GM23338 (cell line): ENCODE measurements around the gene GON7. TPM values are rescaled to one million over a fixed set of nuclear protein-coding genes. Genes with fewer than 3 reads are reported as not detected.

Experiments
- ATAC-seq: fragments of 200-7000 bp; cut with Tn5 transposase; 3 replicates; pipeline ENCODE4 v1.9.1; 2020
- DNase-seq: peaks from one replicate; pipeline ENCODE4 v3.0.0-alpha.2; 2015; ENCODE audit warnings: low spot score
- H2AFZ ChIP-seq: fragments of 200-600 bp; sonication (generic); 2 replicates; pipeline ENCODE4 v1.8.0; 2016; ENCODE audit warnings: antibody characterized with exemption, mild to moderate bottlenecking, moderate library complexity
- H3F3A ChIP-seq: fragments of 200-600 bp; sonication (generic); replicated peaks from 2 replicates; pipeline ENCODE4 v1.8.0; 2017; ENCODE audit warnings: antibody characterized with exemption, mixed run types, low read depth
- H3K27ac ChIP-seq: fragments of 200-600 bp; sonication (generic); 2 replicates; pipeline ENCODE4 v1.6.1; 2016; ENCODE audit warnings: low read depth
- H3K27me3 ChIP-seq: fragments of 200-600 bp; sonication (generic); 2 replicates; pipeline ENCODE4 v1.8.0; 2016; ENCODE audit warnings: mild to moderate bottlenecking, mixed run types, moderate library complexity; ENCODE audit not compliant: insufficient read depth
- H3K36me3 ChIP-seq: fragments of 200-600 bp; sonication (generic); 2 replicates; pipeline ENCODE4 v1.8.0; 2016; ENCODE audit warnings: mild to moderate bottlenecking; ENCODE audit not compliant: insufficient read depth
- H3K4me1 ChIP-seq: fragments of 200-600 bp; sonication (generic); 2 replicates; pipeline ENCODE4 v1.8.0; 2016; ENCODE audit warnings: mild to moderate bottlenecking, moderate library complexity; ENCODE audit not compliant: insufficient read depth
- H3K4me2 ChIP-seq: fragments of 200-600 bp; sonication (generic); 2 replicates; pipeline ENCODE4 v1.7.1; 2017; ENCODE audit warnings: mixed run types
- H3K4me3 ChIP-seq: fragments of 200-600 bp; sonication (generic); 2 replicates; pipeline ENCODE4 v1.6.1; 2016; ENCODE audit warnings: mixed run types
- H3K79me2 ChIP-seq: fragments of 200-600 bp; sonication (generic); replicated peaks from 2 replicates; pipeline ENCODE4 v1.8.0; 2017; ENCODE audit warnings: mild to moderate bottlenecking; ENCODE audit not compliant: insufficient read depth
- H3K9me2 ChIP-seq: fragments of 200-600 bp; sonication (generic); 2 replicates; pipeline ENCODE4 v1.8.0; 2017; ENCODE audit not compliant: insufficient read depth
- H4K20me1 ChIP-seq: fragments of 200-600 bp; sonication (generic); replicated peaks from 2 replicates; pipeline ENCODE4 v1.8.0; 2017; ENCODE audit warnings: mild to moderate bottlenecking; ENCODE audit not compliant: insufficient read depth
- H3K27ac Mint-ChIP-seq: 2 replicates; pipeline ENCODE4 v1.8.0; 2020; ENCODE audit warnings: inconsistent platforms, mild to moderate bottlenecking, moderate library complexity, mixed read lengths
- H3K27me3 Mint-ChIP-seq: 3 replicates; pipeline ENCODE4 v1.8.0; 2022; ENCODE audit warnings: low read depth, mild to moderate bottlenecking, moderate library complexity, mixed read lengths, inconsistent platforms; ENCODE audit not compliant: insufficient read depth, poor library complexity
- H3K36me3 Mint-ChIP-seq: 3 replicates; pipeline ENCODE4 v1.8.0; 2021; ENCODE audit warnings: low read depth, mild to moderate bottlenecking, inconsistent platforms, moderate library complexity, mixed read lengths
- H3K4me1 Mint-ChIP-seq: 3 replicates; pipeline ENCODE4 v1.8.0; 2020; ENCODE audit warnings: mild to moderate bottlenecking, inconsistent platforms, mixed read lengths
- H3K4me3 Mint-ChIP-seq: 3 replicates; pipeline ENCODE4 v1.8.0; 2021; ENCODE audit warnings: moderate library complexity, mild to moderate bottlenecking, inconsistent platforms, mixed read lengths
- H3K9me3 Mint-ChIP-seq: 3 replicates; pipeline ENCODE4 v1.8.0; 2020; ENCODE audit warnings: moderate library complexity, mild to moderate bottlenecking, inconsistent platforms, mixed read lengths
- CTCF ChIP-seq, 2 experiments: fragments of 200-600 bp in 1 of 2; sonication (generic) in 1 of 2; conservative IDR thresholded peaks; 2 replicates each; pipeline versions ENCODE4 v1.5.1 to v1.6.1; 2016 to 2017; ENCODE audit warnings: antibody characterized with exemption in 2 of 2, low read depth in 2 of 2, mild to moderate bottlenecking in 2 of 2, moderate library complexity in 1 of 2
- ETS1 ChIP-seq: IDR thresholded peaks from 2 replicates; pipeline ENCODE4 v1.6.1; 2016; ENCODE audit warnings: antibody characterized with exemption
- JUNB ChIP-seq: IDR thresholded peaks from one replicate; pipeline ENCODE4 v1.6.1; 2016; ENCODE audit warnings: antibody characterized with exemption; ENCODE audit not compliant: unreplicated experiment
- NANOG ChIP-seq: IDR thresholded peaks from 2 replicates; pipeline ENCODE4 v1.6.1; 2016; ENCODE audit warnings: antibody characterized with exemption, borderline replicate concordance
- POLR2AphosphoS5 ChIP-seq: IDR thresholded peaks from 2 replicates; pipeline ENCODE4 v1.6.1; 2016; ENCODE audit warnings: antibody characterized with exemption, low read depth
- ZNF114 ChIP-seq: fragments of 250-450 bp; sonication (Bioruptor Pico); IDR thresholded peaks from 2 replicates; pipeline ENCODE4 v1.5.0; 2020; ENCODE audit warnings: mild to moderate bottlenecking, moderate library complexity
- polyA plus RNA-seq: library from polyadenylated mRNA; unstranded; fragments of >200 nt; fragmentation: Nextera tagmentation; extraction: Ambion mirVana; gene quantifications from 2 replicates; pipeline ENCODE4 v1.2.1, GENCODE V29; 2016
- total RNA-seq: library from RNA; depleted of rRNA; stranded (reverse); fragments of >200 nt; shearing (Covaris generic); gene quantifications from 2 replicates; pipeline ENCODE4 v1.2.3, GENCODE V29; 2014

Gene GON7
- total and polyA plus RNA-seq, 2 experiments from 2014 or later, result 12.8 to 16.6 TPM

DNA sequence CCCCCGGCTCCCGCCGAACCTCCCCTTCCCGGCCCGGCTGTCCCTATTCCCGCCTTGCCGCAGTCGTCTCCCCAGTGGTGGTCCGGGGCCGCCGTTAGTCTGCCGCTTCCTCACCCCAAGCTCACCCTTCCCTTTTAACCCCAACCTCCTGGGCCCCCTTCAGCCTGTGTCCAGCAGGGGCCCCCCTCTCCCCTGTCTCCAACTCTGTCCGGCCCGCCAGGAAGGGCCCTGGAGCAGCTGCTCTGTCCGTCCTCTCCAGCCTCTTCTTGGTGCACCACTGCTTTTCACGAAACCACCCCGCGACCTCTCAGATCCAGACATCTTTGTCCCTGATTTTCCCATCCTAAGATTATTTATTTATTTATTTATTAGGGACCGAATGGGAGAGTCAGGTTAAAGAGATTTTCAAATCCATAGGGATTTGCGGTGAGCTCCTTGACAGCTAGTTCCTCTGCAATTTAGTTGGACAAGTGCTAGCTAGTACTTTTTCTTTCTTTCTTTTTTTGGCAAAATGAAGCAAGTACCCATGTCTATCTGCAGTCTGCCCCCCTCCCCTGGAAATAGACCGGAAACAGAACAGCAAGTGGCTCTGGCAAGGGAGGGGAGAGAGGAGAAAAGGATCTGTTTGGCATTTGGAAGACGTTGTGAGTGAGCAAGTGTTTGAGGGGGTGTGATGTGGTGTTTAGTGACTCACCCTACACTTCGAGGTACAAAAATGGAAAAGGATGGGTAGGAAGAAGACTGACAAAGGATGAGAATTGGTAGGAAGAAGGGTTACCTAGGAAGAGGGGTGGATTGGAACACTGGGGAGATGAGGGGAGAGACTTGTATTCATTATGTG is 823 bp upstream of the GON7 start:
- Mint-ChIP-seq H3K4me1 (peaks cover 7% of the 10 kb centered on the region; the same call in 2 of the 3 replicates), H3K36me3 (peaks cover 15% of the 10 kb centered on the region), H3K4me3 (peak overlapping the region; percentile 77), H3K9me3 (0 out of 3 replicates have a peak, but pooled peaks cover 2% of the 10 kb centered on the region), H3K27me3 (peaks cover 5% of the 10 kb centered on the region), H3K27ac (peak overlapping the region; percentile 64)
- DNase-seq, result peak; percentile 78
- Histone ChIP-seq H3K9me2 (no peaks in the 10 kb centered on the region), H2AFZ (peak overlapping the region; percentile 72), H3K36me3 (no peaks in the 10 kb centered on the region; the same call in 1 of the 2 replicates), H3K4me3 (peak overlapping the region; percentile 76), H3K4me2 (peak overlapping the region; percentile 90), H3K27ac (peak overlapping the region; percentile 50; the same call in 1 of the 2 replicates), H4K20me1 (no peaks in the 10 kb centered on the region; the same call in 1 of the 2 replicates), H3K27me3 (no peaks in the 10 kb centered on the region), H3K4me1 (peaks cover 3% of the 10 kb centered on the region; the same call in 1 of the 2 replicates), H3K79me2 (peaks cover 29% of the 10 kb centered on the region), H3F3A (peaks cover 4% of the 10 kb centered on the region; the same call in 1 of the 2 replicates)
- peak; percentile 83 for ATAC-seq
- peak; percentile 55 to 77 for TF ChIP-seq CTCF (conservative IDR thresholded peaks at IDR 0.05; ENCODE audit: low read depth in 2 of 2)
- TF ChIP-seq NANOG, result no peak

DNA sequence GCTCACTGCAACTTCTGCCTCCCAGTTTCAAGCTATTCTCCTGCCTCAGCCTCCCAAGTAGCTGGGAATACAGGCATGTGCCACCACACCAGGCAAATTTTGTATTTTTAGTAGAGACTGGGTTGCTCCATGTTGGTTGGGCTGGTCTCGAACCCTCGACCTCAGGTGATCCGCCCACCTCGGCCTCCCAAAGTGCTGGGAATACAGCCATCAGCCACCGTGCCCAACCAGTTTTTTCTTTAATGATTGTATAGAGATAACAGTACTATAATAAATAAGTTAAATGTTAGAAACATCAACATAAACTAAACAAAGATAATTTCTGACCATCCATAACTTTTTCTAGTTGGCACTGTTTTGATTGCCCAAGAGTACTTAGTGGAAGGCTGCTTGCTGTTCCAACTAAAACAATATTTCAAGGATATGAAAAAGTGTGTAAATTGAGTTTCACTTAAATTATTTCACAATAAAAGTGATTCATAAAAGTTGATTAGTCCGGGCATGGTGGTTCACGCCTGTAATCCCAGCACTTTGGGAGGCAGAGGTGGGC is 5.6 kb downstream of the GON7 start:
- peaks cover 3% of the 10 kb centered on the region; the same call in 1 of the 2 replicates for H3K4me1 ChIP-seq
- H3K79me2 ChIP-seq, result peaks cover 11% of the 10 kb centered on the region
- Mint-ChIP-seq H3K4me3 (no peak overlapping the region), H3K36me3 (no peaks in the 10 kb centered on the region), H3K27ac (no peak overlapping the region), H3K4me1 (no peaks in the 10 kb centered on the region), H3K9me3 (no peaks in the 10 kb centered on the region), H3K27me3 (no peaks in the 10 kb centered on the region)
- ATAC-seq, result no peak
- no peak overlapping the region for H3K27ac ChIP-seq
- H3K4me2 ChIP-seq, result no peak overlapping the region
- no peaks in the 10 kb centered on the region for H4K20me1 ChIP-seq
- no peak for TF ChIP-seq ZNF114 (CRISPR knock-in tag)
- TF ChIP-seq CTCF (conservative IDR thresholded peaks at IDR 0.05; ENCODE audit: low read depth in 2 of 2), result no peak
- no peak for TF ChIP-seq ETS1
- no peak for TF ChIP-seq JUNB
- no peak for TF ChIP-seq NANOG
- TF ChIP-seq POLR2AphosphoS5, result no peak
- H3K4me3 ChIP-seq, result no peak overlapping the region
- no peaks in the 10 kb centered on the region for H3K27me3 ChIP-seq
- no peaks in the 10 kb centered on the region for H3K36me3 ChIP-seq
- H2AFZ ChIP-seq, result no peak overlapping the region
- H3F3A ChIP-seq, result no peaks in the 10 kb centered on the region
- DNase-seq, result no peak
- no peaks in the 10 kb centered on the region for H3K9me2 ChIP-seq
